Left lung (tissue), 10 donors: Measurements from ENCODE around the gene FGF23. TPM values are rescaled to one million over a fixed set of nuclear protein-coding genes. Genes with fewer than 3 reads are reported as not detected.

ENCODE experiments used
- ATAC-seq: fragments of 200-7000 bp; cut with Tn5 transposase; one replicate; pipeline ENCODE4 v1.9.1; 2020; ENCODE audit warnings: moderate library complexity
- DNase-seq, 4 donors: peaks; one replicate each; pipeline ENCODE4 v3.0.0-alpha.2; 2013 to 2020
- H3K27ac ChIP-seq, 2 donors: fragments of 200-600 bp; sonication (generic) in 1 of 2; one replicate each; pipeline versions ENCODE4 v1.5.0 to v1.8.0; 2020 to 2021
- H3K27me3 ChIP-seq, 2 donors: fragments of 200-600 bp; sonication (generic) in 1 of 2; one replicate each; pipeline versions ENCODE4 v1.5.0 to v1.8.0; 2020 to 2021
- H3K36me3 ChIP-seq, 2 donors: fragments of 200-600 bp; sonication (generic) in 1 of 2; one replicate each; pipeline versions ENCODE4 v1.5.0 to v1.8.0; 2020 to 2021
- H3K4me1 ChIP-seq, 2 donors: fragments of 200-600 bp; one replicate each; pipeline ENCODE4 v1.8.0; 2021
- H3K4me3 ChIP-seq, 2 donors: fragments of 200-600 bp; sonication (generic) in 1 of 2; one replicate each; pipeline versions ENCODE4 v1.5.0 to v1.8.0; 2020 to 2021; ENCODE audit warnings: mild to moderate bottlenecking in 1 of 2
- H3K9me3 ChIP-seq, 2 donors: fragments of 200-600 bp; sonication (generic) in 1 of 2; one replicate each; pipeline versions ENCODE4 v1.5.0 to v1.8.0; 2020 to 2021
- CTCF ChIP-seq, 2 donors: fragments of 200-600 bp; sonication (generic) in 1 of 2; IDR thresholded peaks; one replicate each; pipeline versions ENCODE4 v1.5.0 to v1.8.0; 2021; ENCODE audit warnings: antibody characterized with exemption in 2 of 2
- intact Hi-C, 2 donors: fragments of 100-400 bp; cut with DNase I; formaldehyde crosslinking; loops; one replicate each; pipeline versions ENCODE4 v1.11.2 to v1.14.2; 2022
- polyA plus RNA-seq, 6 donors: library from polyadenylated mRNA; unstranded; fragments of 120-200 nt; gene quantifications; one replicate each; pipeline ENCODE4 v1.2.1, GENCODE V29; 2013; ENCODE audit not compliant: insufficient read length in 6 of 6
- total RNA-seq, 2 donors: library from RNA; stranded (reverse); fragmentation: NEBNext Ultra II Directional; extraction: Animal tissue kit (Norgen Biotek cat#: 25700); gene quantifications; one replicate each; pipeline ENCODE4 v1.2.1, GENCODE V29; 2021
- donor health status: DM: no; HTN: yes; CAD: no.
- donor health status: DM: no; HTN: no; CAD: no.

FGF23 gene
- total and polyA plus RNA-seq, 8 donors = 0.04 to 0.12 (median 0.07) TPM; not detected in 5

GRCh38 chr12:4323396-4323795 lies 56.1 kb downstream of the FGF23 start:
- no peaks in the 10 kb centered on the region for H3K9me3 ChIP-seq
- H3K4me3 ChIP-seq = peak overlapping the region in 1 of 2 donors; percentile 92
- DNase-seq (no peak), ATAC-seq (no peak)
- peaks cover 0 to 14% of the 10 kb centered on the region in 2 donors for H3K36me3 ChIP-seq
- H3K27ac ChIP-seq = no peak overlapping the region
- peaks cover 0 to 28% of the 10 kb centered on the region in 2 donors for H3K4me1 ChIP-seq
- TF ChIP-seq CTCF (IDR thresholded peaks at IDR 0.05) = no peak
- intact Hi-C loops = no loop called here
- no peaks in the 10 kb centered on the region for H3K27me3 ChIP-seq

GRCh38 chr12:4322726-4323125 lies 56.8 kb downstream of the FGF23 start:
- Histone ChIP-seq H3K4me1 (peaks cover 0 to 28% of the 10 kb centered on the region in 2 donors), H3K27ac (no peak overlapping the region), H3K4me3 (peak overlapping the region in 1 of 2 donors; percentile 92), H3K36me3 (peaks cover 0 to 14% of the 10 kb centered on the region in 2 donors), H3K9me3 (no peaks in the 10 kb centered on the region), H3K27me3 (no peaks in the 10 kb centered on the region)
- ATAC-seq (no peak), DNase-seq (no peak)
- intact Hi-C loops = no loop called here
- no peak for TF ChIP-seq CTCF (IDR thresholded peaks at IDR 0.05)

GRCh38 chr12:4320853-4321701 lies 58.4 kb downstream of the FGF23 start, which contains the start of gene TIGAR:
Gene TIGAR (plus strand): TSS chr12:4321213. CDS start chr12:4321272, 59 bp downstream.
- peaks cover 0 to 28% of the 10 kb centered on the region in 2 donors for H3K4me1 ChIP-seq
- H3K36me3 ChIP-seq = peaks cover 0 to 14% of the 10 kb centered on the region in 2 donors
- intact Hi-C loops = no loop called here
- H3K27ac ChIP-seq = peak within 1 kb of the TSS; percentile 89 to 90
- DNase-seq = peak; percentile 88 to 99 (median 94)
- H3K4me3 ChIP-seq = peak within 1 kb of the TSS; percentile 92 to 97
- TF ChIP-seq CTCF (IDR thresholded peaks at IDR 0.05) = no peak
- H3K27me3 ChIP-seq = no peaks in the 10 kb centered on the region
- peak; percentile 100 for ATAC-seq
- H3K9me3 ChIP-seq = no peaks in the 10 kb centered on the region

- ATAC-seq (peak; percentile 38), DNase-seq (peak in 1 of 4 donors; percentile 37)
- H3K27ac ChIP-seq = peak overlapping the region; percentile 82 to 90
- no peak for TF ChIP-seq CTCF (IDR thresholded peaks at IDR 0.05)
- H3K4me1 ChIP-seq = peaks cover 0 to 28% of the 10 kb centered on the region in 2 donors
- H3K36me3 ChIP-seq = peaks cover 0 to 11% of the 10 kb centered on the region in 2 donors
- no peaks in the 10 kb centered on the region for H3K27me3 ChIP-seq
- peak overlapping the region; percentile 92 to 97 for H3K4me3 ChIP-seq
- no peaks in the 10 kb centered on the region for H3K9me3 ChIP-seq
- intact Hi-C loops = no loop called here
Measured at GRCh38 chr12:4320497-4320852, 59.0 kb downstream of the FGF23 start.

Other genes starting within 250 kb of the FGF23 start
- 100 to 1,000 TPM; 101 to 203 TPM for gene CCND2, start 106.0 kb downstream of the FGF23 start, total RNA-seq
- gene CCND2, start 106.0 kb downstream of the FGF23 start, polyA plus RNA-seq = 10 to 100 TPM; 45.6 to 73.5 (median 52.4) TPM
- gene TIGAR, start 58.5 kb downstream of the FGF23 start, total RNA-seq = 10 to 100 TPM; 19.8 to 21.4 TPM
- 10 to 100 TPM in 1 of 6 donors, 1 to 10 TPM in 5; 2.7 to 11.0 (median 3.7) TPM for gene TIGAR, start 58.5 kb downstream of the FGF23 start, polyA plus RNA-seq
- not detected for gene FGF6, start 66.1 kb upstream of the FGF23 start, total RNA-seq
- not detected for gene FGF6, start 66.1 kb upstream of the FGF23 start, polyA plus RNA-seq
- 1 to 10 TPM; 7.5 TPM for gene RAD51AP1, start 159.2 kb upstream of the FGF23 start, total RNA-seq
- gene RAD51AP1, start 159.2 kb upstream of the FGF23 start, polyA plus RNA-seq = 10 to 100 TPM; 19.1 to 41.3 (median 30.1) TPM
- gene DYRK4, start 182.5 kb upstream of the FGF23 start, total RNA-seq = 10 to 100 TPM; 35.0 to 36.2 TPM
- 10 to 100 TPM; 53.4 to 65.4 (median 59.9) TPM for gene DYRK4, start 182.5 kb upstream of the FGF23 start, polyA plus RNA-seq